GM18511 (cell line): ENCODE data around the gene NRXN3.
A peak's percentile ranks its signal among the peaks of the same experiment; 100 is the strongest.

Experiments used
- ATAC-seq: cut with Tn5 transposase; IDR thresholded peaks from one replicate; pipeline ENCODE4 v1.9.1; 2021; ENCODE audit warnings: mild to moderate bottlenecking, moderate library complexity; ENCODE audit not compliant: unreplicated experiment

Gene NRXN3

GRCh38 chr14:78697341-78697740 is 527.2 kb downstream of the NRXN3 start:
- no peak for ATAC-seq

GRCh38 chr14:78698991-78699390 is 528.8 kb downstream of the NRXN3 start:
- no peak for ATAC-seq

DNA sequence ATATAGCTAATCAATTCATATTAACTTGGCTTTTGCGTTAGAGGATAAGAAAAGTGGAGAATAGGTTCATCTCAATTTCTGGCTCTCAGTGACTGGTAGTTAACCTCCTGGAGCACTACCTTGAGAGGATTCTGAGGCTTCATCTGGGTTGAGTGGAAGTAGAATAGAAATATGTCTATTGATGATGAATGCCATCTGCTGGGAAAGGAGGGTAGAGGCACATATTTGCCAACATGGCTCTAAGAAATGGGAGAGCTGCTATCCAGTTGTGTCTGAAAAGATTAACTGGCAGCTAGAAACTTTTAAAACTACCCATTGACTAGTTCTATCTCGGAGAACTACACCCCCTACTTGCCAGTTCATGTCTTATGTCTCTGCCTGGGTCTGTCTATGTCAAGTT is 530.1 kb downstream of the NRXN3 start:
- no peak for ATAC-seq

DNA sequence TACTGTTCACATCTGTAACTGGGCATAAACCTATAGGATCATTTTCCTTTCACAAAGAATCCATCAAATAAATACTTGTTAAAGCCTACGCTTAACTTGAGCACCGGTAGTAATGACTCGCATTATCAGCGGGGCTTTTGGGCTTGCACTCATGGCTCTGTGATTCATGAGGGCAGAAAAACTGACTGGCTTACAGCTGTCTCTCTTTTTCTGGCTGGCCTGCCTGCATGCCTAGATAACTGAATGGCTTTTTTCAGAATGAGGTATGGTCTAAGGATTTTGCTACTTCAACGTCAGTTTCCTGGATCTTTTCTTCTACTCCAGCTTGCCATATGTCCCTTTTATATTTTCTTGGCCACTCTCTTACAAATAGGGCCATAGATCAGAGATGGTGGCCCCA is 531.1 kb downstream of the NRXN3 start:
- no peak for ATAC-seq

- ATAC-seq, result no peak
Observed at GRCh38 chr14:78704965-78705364, 534.8 kb downstream of the NRXN3 start.

DNA sequence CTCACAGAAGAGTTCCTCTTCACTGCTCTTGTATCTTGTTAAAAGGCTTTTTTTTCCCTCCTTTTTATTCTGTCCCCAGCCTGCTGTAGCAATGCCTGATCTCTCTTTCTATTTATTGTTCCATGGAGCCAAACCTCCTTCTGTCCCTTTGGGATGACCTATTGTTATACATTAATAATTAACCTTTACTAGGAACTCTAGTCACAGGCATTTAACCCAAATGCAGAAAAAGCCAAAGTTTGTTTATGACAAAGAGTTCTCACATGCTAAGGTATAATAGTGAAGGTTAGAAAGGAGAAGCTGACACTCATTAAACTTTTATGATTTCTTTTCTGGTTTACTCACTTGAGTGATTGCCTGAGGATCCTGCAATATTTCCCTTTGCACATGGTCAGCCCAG is 535.8 kb downstream of the NRXN3 start:
- no peak for ATAC-seq

DNA sequence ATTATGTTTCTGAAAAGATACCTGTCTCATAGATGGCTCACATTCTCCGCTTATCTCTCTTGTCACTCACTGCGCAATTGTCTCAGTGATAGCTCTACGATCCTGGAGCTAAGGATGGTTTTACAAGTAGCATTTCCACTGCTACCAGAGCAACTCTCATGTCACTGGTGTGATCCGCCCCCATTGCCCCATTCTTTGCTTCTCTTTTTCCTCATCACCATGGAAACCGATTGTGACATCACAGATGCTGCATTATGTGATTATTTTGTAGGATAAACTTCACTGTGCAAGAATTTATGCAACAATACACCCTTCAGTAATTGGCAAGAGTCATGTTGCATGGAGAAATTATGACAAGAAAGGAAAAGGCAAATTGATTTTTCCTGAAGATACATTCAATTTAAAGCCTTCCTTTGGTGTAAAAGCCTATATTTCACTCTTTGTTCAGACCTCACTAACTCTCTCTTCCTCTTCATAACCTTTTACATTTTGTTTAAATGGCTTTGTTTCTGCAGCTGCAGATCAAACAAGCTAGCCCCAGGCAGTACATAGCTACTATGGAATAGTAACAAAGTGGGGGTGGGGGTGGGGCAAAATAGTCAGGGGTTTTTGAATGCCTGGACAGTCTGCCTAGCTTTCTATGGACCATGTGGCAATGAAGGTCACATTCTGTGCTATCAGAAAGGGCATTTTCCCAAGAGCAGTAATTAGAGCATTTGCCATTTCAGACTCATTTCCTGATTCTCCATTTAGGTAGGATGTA is 539.8 kb downstream of the NRXN3 start:
- ATAC-seq, result no peak

GRCh38 chr14:78710963-78711362 is 540.8 kb downstream of the NRXN3 start:
- ATAC-seq, result no peak

DNA sequence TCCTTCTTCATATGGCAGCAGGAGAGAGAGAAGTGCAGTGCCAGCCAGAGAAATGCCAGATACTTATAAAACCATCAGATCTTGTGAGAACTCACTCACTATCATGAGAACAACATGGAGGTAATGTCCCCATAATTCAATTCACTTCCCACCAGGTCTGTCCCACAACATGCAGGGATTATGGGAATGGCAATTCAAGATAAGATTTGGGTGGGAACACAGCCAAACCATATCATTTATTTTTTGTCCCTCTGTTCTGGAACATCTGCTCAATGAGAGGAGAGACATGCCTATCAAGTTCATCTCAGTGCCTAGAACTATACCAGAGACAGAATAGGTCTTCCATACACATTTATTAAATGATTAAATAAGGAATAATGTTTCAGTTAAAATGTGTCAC is 543.5 kb downstream of the NRXN3 start:
- ATAC-seq, result no peak

DNA sequence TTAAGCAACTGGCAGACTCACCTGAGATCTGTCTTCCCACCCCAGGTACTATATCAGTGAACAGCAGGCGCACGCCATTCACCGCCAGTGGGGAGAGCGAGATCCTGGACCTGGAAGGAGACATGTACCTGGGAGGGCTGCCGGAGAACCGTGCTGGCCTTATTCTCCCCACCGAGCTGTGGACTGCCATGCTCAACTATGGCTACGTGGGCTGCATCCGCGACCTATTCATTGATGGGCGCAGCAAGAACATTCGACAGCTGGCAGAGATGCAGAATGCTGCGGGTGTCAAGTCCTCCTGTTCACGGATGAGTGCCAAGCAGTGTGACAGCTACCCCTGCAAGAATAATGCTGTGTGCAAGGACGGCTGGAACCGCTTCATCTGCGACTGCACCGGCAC is 544.5 kb downstream of the NRXN3 start:
- ATAC-seq, result no peak

DNA sequence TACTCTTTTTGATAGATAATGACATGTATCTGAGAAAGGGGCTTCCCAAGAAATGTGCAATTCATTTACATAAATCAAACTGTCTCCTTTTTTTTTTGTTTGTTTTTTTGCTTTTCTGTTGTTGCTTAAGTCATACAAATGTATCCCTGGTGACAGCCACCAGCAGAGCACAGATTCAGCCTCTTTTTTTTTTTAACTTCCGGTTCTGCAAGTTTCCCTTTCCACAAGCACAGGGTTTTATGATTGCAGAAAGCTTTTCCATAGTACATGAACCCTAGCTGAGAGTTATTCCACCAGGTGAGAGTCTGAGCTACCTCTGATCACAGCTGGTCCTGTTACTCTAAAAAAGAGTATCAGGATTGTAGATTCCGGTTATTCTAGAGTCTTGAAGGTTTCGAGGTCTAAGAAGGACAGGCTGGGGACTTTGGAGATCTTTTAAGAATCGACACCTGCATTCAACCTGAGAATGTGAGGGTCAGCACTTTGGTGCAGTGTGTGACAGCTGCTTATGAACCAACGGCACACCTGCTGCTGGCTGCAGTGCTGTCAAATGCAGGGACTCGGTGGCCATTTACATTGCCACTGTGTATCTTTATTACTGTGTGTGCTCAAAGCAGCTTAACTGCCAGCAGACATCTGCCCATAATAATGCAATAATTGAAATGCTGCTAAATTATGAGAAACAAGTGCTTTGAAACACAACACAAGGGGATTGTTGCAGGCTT is 551.7 kb downstream of the NRXN3 start:
- ATAC-seq, result no peak

DNA sequence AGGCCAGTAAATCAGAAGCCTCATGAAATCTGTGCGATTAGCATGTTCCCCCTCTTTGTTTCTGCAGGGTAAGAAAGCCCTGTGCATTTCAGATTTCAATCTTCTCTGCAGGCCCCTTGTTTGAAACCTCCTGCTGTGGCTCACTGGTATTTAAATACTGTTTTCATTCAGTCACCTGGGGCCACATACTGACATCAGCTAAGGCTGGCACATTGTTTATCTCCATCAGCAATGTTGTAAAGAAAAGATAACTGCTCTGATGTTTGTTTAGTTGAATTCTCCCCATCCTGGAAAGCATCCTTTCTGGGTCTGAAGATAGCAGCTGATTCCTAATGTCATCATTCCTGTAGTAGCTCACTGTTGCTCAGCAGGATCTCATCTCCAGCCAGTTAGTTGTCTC is 554.9 kb downstream of the NRXN3 start:
- ATAC-seq, result no peak

- no peak for ATAC-seq
Observed at GRCh38 chr14:78737116-78737515, 566.9 kb downstream of the NRXN3 start.

GRCh38 chr14:78737601-78738000 is 567.4 kb downstream of the NRXN3 start:
- ATAC-seq, result no peak

- no peak for ATAC-seq
Observed at GRCh38 chr14:78746086-78746595, 576.0 kb downstream of the NRXN3 start.

- ATAC-seq, result no peak
Observed at GRCh38 chr14:78747813-78748212, 577.6 kb downstream of the NRXN3 start.

- no peak for ATAC-seq
Observed at GRCh38 chr14:78752518-78753188, 582.5 kb downstream of the NRXN3 start.

GRCh38 chr14:78754059-78754458 is 583.9 kb downstream of the NRXN3 start:
- no peak for ATAC-seq

DNA sequence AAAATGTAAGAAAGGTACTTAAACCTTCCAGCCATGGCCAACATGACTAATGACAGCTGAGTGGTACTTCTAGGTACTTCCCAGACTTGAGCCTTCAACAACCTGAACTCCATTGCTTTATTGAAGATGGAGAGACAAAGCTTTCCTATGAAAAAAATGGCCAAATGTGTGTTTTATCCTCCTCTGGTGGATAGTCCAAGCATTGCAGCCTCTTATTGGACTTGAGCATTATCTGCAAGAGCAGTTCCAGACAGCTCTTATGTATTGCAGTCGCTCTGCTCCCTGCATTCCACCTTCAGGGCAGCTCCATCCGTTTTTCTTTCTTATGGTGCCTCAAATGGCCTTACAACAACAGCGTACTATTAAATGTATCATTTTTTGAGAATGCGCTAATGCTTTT is 588.2 kb downstream of the NRXN3 start:
- peak; percentile 85 for ATAC-seq

- no peak for ATAC-seq
Observed at GRCh38 chr14:78762331-78762730, 592.2 kb downstream of the NRXN3 start.

GRCh38 chr14:78763746-78764145 is 593.6 kb downstream of the NRXN3 start:
- ATAC-seq, result no peak

GRCh38 chr14:78764240-78764639 is 594.1 kb downstream of the NRXN3 start:
- ATAC-seq, result no peak
